Adrenal gland (tissue), 5 donors: ENCODE data around the gene CIZ1.

ENCODE experiments used
- POLR2A ChIP-seq, 2 donors: fragments of 450-650 bp; IDR thresholded peaks; one replicate each; pipeline ENCODE4 v1.6.1; 2017; ENCODE audit warnings: antibody characterized with exemption in 2 of 2, mild to moderate bottlenecking in 2 of 2, moderate library complexity in 1 of 2
- TF ChIP-seq, protein P1 (sequence below), 6 experiments: fragments of 450-650 bp in 4 of 6; fragments of 200-600 bp in 2 of 6; sonication (generic) in 1 of 6; IDR thresholded peaks; 1 replicate in 5 of 6; 2 replicates in 1 of 6; pipeline versions ENCODE4 v1.5.1 to v1.8.0; 2016 to 2021; ENCODE audit warnings: antibody characterized with exemption in 6 of 6, mild to moderate bottlenecking in 2 of 6, moderate library complexity in 1 of 6
- donor health status: DM: no; HTN: no; CAD: no.

DNA sequence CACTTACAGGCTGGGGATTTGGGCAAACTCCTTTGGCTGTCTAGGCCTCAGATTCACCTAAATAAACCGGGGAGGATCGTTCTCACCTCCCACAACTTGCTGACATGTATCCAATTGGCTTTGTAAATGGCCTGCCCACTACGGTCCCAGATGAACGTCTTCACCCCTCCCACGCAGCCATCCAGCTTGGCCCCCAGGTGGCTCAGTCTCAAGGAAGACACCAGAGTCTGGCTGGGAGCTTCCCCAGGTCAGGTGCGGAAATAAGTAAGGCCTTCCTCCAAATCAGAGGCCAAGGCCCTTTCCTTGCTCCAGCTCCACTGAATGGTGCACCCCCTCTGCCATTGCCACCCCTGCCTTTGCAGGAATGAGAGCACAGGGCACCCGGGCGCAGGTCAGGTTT is 11.4 kb downstream of the CIZ1 start:
- TF ChIP-seq, protein P1, sequence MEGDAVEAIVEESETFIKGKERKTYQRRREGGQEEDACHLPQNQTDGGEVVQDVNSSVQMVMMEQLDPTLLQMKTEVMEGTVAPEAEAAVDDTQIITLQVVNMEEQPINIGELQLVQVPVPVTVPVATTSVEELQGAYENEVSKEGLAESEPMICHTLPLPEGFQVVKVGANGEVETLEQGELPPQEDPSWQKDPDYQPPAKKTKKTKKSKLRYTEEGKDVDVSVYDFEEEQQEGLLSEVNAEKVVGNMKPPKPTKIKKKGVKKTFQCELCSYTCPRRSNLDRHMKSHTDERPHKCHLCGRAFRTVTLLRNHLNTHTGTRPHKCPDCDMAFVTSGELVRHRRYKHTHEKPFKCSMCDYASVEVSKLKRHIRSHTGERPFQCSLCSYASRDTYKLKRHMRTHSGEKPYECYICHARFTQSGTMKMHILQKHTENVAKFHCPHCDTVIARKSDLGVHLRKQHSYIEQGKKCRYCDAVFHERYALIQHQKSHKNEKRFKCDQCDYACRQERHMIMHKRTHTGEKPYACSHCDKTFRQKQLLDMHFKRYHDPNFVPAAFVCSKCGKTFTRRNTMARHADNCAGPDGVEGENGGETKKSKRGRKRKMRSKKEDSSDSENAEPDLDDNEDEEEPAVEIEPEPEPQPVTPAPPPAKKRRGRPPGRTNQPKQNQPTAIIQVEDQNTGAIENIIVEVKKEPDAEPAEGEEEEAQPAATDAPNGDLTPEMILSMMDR (IDR thresholded peaks at IDR 0.05) = no peak
- no peak for TF ChIP-seq POLR2A (IDR thresholded peaks at IDR 0.05)
